Measurements from ENCODE around the gene VWA5B1.

GRCh38 chr1:20329793-20330542, 39.3 kb downstream of the VWA5B1 start:
- TF ChIP-seq POLR2A (IDR thresholded peaks at IDR 0.05; ENCODE audit: low read depth, low read length), result no peak
- TF ChIP-seq ELK1 (IDR thresholded peaks at IDR 0.05; ENCODE audit: borderline replicate concordance, low read depth, low read length), result no peak
- TF ChIP-seq CTCF (conservative IDR thresholded peaks at IDR 0.05; ENCODE audit: low read depth, low read length), result no peak
- no peak for TF ChIP-seq RFX5 (IDR thresholded peaks at IDR 0.05; ENCODE audit: low read depth, low read length)
- no peak for TF ChIP-seq MAZ (IDR thresholded peaks at IDR 0.05; ENCODE audit: borderline replicate concordance, low read depth, low read length)
- TF ChIP-seq FOS (IDR thresholded peaks at IDR 0.05; ENCODE audit: low read depth, low read length), result no peak
- TF ChIP-seq USF2 (IDR thresholded peaks at IDR 0.05; ENCODE audit: low read depth, low read length), result no peak
- no peak for TF ChIP-seq RCOR1 (IDR thresholded peaks at IDR 0.05; ENCODE audit: insufficient replicate concordance, low read length)
- TF ChIP-seq MXI1 (IDR thresholded peaks at IDR 0.05; ENCODE audit: borderline replicate concordance, low read depth, low read length), result no peak
- TF ChIP-seq SMC3 (IDR thresholded peaks at IDR 0.05; ENCODE audit: low read depth, low read length), result no peak
- TF ChIP-seq CHD1 (IDR thresholded peaks at IDR 0.05; ENCODE audit: low read depth, low read length), result no peak
- TF ChIP-seq CEBPB (IDR thresholded peaks at IDR 0.05; ENCODE audit: low read depth, low read length), result no peak

All from IMR-90 (cell line).